Activated B cell treated with CpG ODN at 0.5 μM for 24 hours (primary cell): ENCODE results near the gene BTBD9. TPM values are rescaled to one million over a fixed set of nuclear protein-coding genes. Genes with fewer than 3 reads are reported as not detected.

ENCODE experiments used
- ATAC-seq: fragments of 200-7000 bp; cut with Tn5 transposase; one replicate; pipeline ENCODE4 v1.10.0; 2021; ENCODE audit warnings: low read depth, mild to moderate bottlenecking, moderate library complexity
- CTCF ChIA-PET: fragments of 350-600 bp; sonication (Branson Sonifier 250); formaldehyde crosslinking; loops from one replicate; lab custom pipeline; 2021; ENCODE audit warnings: antibody characterized with exemption; lab: Charles Lee
- POLR2A ChIA-PET: fragments of 350-600 bp; sonication (Branson Sonifier 250); formaldehyde crosslinking; loops from one replicate; lab custom pipeline; 2021; ENCODE audit warnings: antibody characterized with exemption; lab: Charles Lee
- DNase-seq: peaks from one replicate; pipeline ENCODE4 v3.0.0; 2022
- H3K27ac Mint-ChIP-seq: one replicate; pipeline ENCODE4 v1.8.0; 2020; ENCODE audit warnings: mixed read lengths
- H3K27me3 Mint-ChIP-seq: one replicate; pipeline ENCODE4 v1.8.0; 2021; ENCODE audit warnings: mixed read lengths
- H3K36me3 Mint-ChIP-seq: one replicate; pipeline ENCODE4 v1.8.0; 2021; ENCODE audit warnings: low read depth, mixed read lengths
- H3K4me1 Mint-ChIP-seq: one replicate; pipeline ENCODE4 v1.8.0; 2021; ENCODE audit warnings: mixed read lengths
- H3K4me3 Mint-ChIP-seq: one replicate; pipeline ENCODE4 v1.8.0; 2020; ENCODE audit warnings: mild to moderate bottlenecking, mixed read lengths
- H3K9me3 Mint-ChIP-seq: one replicate; pipeline ENCODE4 v1.8.0; 2020; ENCODE audit warnings: mixed read lengths
- CTCF ChIP-seq: fragments of 200-600 bp; IDR thresholded peaks from one replicate; pipeline ENCODE4 v1.8.0; 2022; ENCODE audit warnings: antibody characterized with exemption, mild to moderate bottlenecking
- intact Hi-C: fragments of 100-400 bp; cut with micrococcal nuclease; formaldehyde crosslinking; loops from one replicate; pipeline ENCODE4 v1.15.1; 2024
- total RNA-seq: library from RNA; stranded (reverse); gene quantifications from 2 replicates; pipeline ENCODE4 v1.2.3, GENCODE V29; 2022

Gene BTBD9
- total RNA-seq, 1 donor from 2014 or later: 25.7 TPM

GRCh38 chr6:38168126-38168525 lies 471.6 kb downstream of the BTBD9 start:
- Mint-ChIP-seq H3K4me3 (no peak overlapping the region), H3K36me3 (peaks cover 4% of the 10 kb centered on the region), H3K9me3 (no peaks in the 10 kb centered on the region), H3K4me1 (no peaks in the 10 kb centered on the region), H3K27me3 (no peaks in the 10 kb centered on the region), H3K27ac (no peak overlapping the region)
- intact Hi-C loops: no loop called here
- POLR2A ChIA-PET: no interaction called here
- no peak for DNase-seq
- CTCF ChIA-PET: no interaction called here
- TF ChIP-seq CTCF: no peak
- ATAC-seq: no peak

DNA sequence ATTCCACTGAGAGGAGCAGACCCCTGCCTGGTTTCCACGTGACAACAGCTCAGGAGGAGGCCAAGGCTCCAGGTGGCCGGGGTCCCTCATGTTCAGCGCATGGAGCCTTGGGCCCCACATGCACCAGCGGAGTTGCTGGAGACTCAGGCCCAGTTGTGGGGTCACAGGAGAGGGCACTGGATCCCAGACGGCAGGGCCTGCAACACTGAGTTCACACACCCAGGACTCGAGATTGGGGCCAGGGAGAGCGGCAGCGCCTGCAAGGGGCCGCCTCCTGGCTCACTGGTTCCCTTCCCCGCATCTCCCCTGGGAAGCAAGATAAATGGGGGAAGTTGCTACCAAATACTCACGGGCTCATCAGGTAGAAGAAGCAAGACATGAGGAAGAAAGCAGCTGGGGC lies 472.1 kb downstream of the BTBD9 start:
- no peak for TF ChIP-seq CTCF
- DNase-seq (no peak), ATAC-seq (no peak)
- no peak overlapping the region for H3K4me3 Mint-ChIP-seq
- ChIA-PET POLR2A (no interaction called here), CTCF (no interaction called here)
- H3K4me1 Mint-ChIP-seq: no peaks in the 10 kb centered on the region
- H3K27ac Mint-ChIP-seq: no peak overlapping the region
- peaks cover 4% of the 10 kb centered on the region for H3K36me3 Mint-ChIP-seq
- intact Hi-C loops: no loop called here
- H3K9me3 Mint-ChIP-seq: no peaks in the 10 kb centered on the region
- no peaks in the 10 kb centered on the region for H3K27me3 Mint-ChIP-seq

GRCh38 chr6:38166411-38167240 lies 473.1 kb downstream of the BTBD9 start:
- no peak for ATAC-seq
- no peak for TF ChIP-seq CTCF
- no peaks in the 10 kb centered on the region for H3K4me1 Mint-ChIP-seq
- intact Hi-C loops: no loop called here
- H3K9me3 Mint-ChIP-seq: no peaks in the 10 kb centered on the region
- POLR2A ChIA-PET: no interaction called here
- no peak overlapping the region for H3K4me3 Mint-ChIP-seq
- H3K27ac Mint-ChIP-seq: no peak overlapping the region
- no peak for DNase-seq
- CTCF ChIA-PET: no interaction called here
- peaks cover 4% of the 10 kb centered on the region for H3K36me3 Mint-ChIP-seq
- no peaks in the 10 kb centered on the region for H3K27me3 Mint-ChIP-seq

DNA sequence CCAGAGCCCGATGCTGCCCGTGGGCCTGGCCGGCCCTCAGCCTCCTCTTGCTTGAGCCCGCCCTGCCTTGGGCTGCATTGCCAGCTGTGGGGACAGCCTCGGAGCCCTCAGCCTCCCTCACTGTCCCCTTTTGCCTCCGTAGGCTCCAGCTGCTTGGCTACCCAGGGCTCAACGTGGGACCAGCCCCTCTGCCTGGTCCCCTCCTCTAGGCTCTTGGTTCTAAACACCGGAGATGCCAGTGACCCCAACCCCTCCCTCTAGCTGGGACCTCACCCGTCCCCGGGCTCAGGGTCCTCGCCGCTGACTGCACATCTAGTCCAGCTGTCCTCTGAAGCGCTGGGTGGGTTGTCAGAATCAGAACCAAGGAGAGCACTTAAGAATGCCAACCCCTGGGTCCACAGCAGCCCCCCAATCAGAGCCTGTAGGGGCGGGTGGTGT lies 475.0 kb downstream of the BTBD9 start:
- POLR2A ChIA-PET: no interaction called here
- intact Hi-C loops: no loop called here
- no peaks in the 10 kb centered on the region for H3K27me3 Mint-ChIP-seq
- no peaks in the 10 kb centered on the region for H3K9me3 Mint-ChIP-seq
- H3K27ac Mint-ChIP-seq: no peak overlapping the region
- no peak for ATAC-seq
- TF ChIP-seq CTCF: no peak
- no peaks in the 10 kb centered on the region for H3K4me1 Mint-ChIP-seq
- CTCF ChIA-PET: no interaction called here
- H3K4me3 Mint-ChIP-seq: no peak overlapping the region
- peaks cover 12% of the 10 kb centered on the region for H3K36me3 Mint-ChIP-seq
- DNase-seq: no peak

- no peak overlapping the region for H3K27ac Mint-ChIP-seq
- no peaks in the 10 kb centered on the region for H3K27me3 Mint-ChIP-seq
Measured at GRCh38 chr6:38164131-38164481, 475.6 kb downstream of the BTBD9 start.

More at GRCh38 chr6:38164131-38164481, 475.6 kb downstream of the BTBD9 start:
- peaks cover 14% of the 10 kb centered on the region for H3K36me3 Mint-ChIP-seq
- ATAC-seq: no peak
- TF ChIP-seq CTCF: no peak
- no peaks in the 10 kb centered on the region for H3K4me1 Mint-ChIP-seq
- ChIA-PET POLR2A (no interaction called here), CTCF (no interaction called here)
- intact Hi-C loops: no loop called here
- DNase-seq: no peak
- H3K4me3 Mint-ChIP-seq: no peak overlapping the region
- H3K9me3 Mint-ChIP-seq: no peaks in the 10 kb centered on the region
